Regular cardiac myocyte (primary cell): ENCODE data around the gene OBSL1. TPM values are rescaled to one million over a fixed set of nuclear protein-coding genes. Genes with fewer than 3 reads are reported as not detected.

Experiments
- total RNA-seq: library from RNA; depleted of rRNA; stranded (reverse); fragments of >200 nt; gene quantifications from 2 replicates; pipeline ENCODE4 v1.2.3, GENCODE V29; 2014

The OBSL1 gene
- 26.6 and 45.1 TPM in 2 replicates for total RNA-seq

GRCh38 chr2:219571311-219572236 is at the start of gene OBSL1:
OBSL1 (minus strand) TSS chr2:219571539; CDS start chr2:219571232, 307 bp downstream.

DNA sequence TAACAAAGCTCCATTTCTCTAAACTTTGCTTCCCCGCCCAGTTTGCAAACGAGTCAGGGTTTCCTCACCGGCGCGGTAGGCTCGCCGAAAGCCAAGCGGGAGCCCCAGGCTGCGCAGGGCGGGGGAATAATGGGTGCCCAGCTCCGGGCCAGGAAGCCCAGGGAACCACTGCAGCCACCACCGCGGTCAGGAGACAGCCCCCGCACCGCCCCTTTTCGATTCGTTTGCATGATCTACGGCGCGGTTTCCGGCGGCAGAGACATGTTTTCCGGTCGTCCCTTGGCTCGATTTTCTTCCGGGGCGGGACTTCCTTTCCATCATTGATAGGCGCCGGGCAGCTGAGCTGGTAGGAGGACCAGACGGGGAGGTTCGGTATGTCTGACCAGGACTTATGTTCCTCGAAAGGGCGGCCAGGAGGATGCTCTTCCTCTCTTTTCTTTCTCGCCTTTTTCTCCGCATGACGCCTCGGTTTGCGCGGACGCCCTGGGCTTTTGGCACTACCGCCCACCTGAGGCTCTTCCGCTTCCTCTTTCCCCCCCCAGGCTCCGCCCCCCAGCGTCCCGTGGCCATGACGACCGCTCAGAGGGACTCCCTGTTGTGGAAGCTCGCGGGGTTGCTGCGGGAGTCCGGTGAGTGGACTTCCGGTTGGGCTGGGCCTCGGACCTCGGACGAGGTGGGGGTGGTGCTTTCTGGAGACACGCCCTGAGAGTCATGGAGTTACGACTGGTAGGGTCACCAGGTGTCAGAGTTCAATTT is 26.4 kb upstream of the OBSL1 start, which contains the start of gene STK11IP:
Gene STK11IP (plus strand): TSS at position 306 of the 756 bp plus-strand sequence. CDS start 263 bp downstream, at position 569.

GRCh38 chr2:219572237-219573001 is 1.1 kb upstream of the OBSL1 start, which contains the start of gene INHA:
INHA (plus strand) TSS chr2:219572310; CDS start chr2:219572375, 65 bp downstream.

GRCh38 chr2:219543596-219544358 is 27.6 kb downstream of the OBSL1 start, which contains the start of the genes CHPF and TMEM198:
CHPF (minus strand) TSS chr2:219543809; CDS start chr2:219543538, 271 bp downstream.
TMEM198 (plus strand) TSS chr2:219544028; CDS start chr2:219544728, 700 bp downstream.

GRCh38 chr2:219514196-219514761 is 57.1 kb downstream of the OBSL1 start, which contains the start of gene ASIC4:
ASIC4 (plus strand) TSS chr2:219514482; CDS start chr2:219514725, 243 bp downstream.

Other genes starting within 250 kb of the OBSL1 start
- gene RESP18, start 238.8 kb downstream of the OBSL1 start, total RNA-seq, result not detected in 2 replicates
- gene DNPEP, start 183.6 kb downstream of the OBSL1 start, total RNA-seq, result 50.0 and 61.2 TPM in 2 replicates
- 0.77 and 1.7 TPM in 2 replicates for gene DES, start 153.2 kb downstream of the OBSL1 start, total RNA-seq
- gene SPEG, start 136.7 kb downstream of the OBSL1 start, total RNA-seq, result 7.9 and 13.0 TPM in 2 replicates
- gene GMPPA, start 72.6 kb downstream of the OBSL1 start, total RNA-seq, result 50.2 and 71.5 TPM in 2 replicates
- gene ASIC4, start 57.1 kb downstream of the OBSL1 start, total RNA-seq, result 0.85 TPM in 1 of 2 replicates, not detected in the other
- gene CHPF, start 27.7 kb downstream of the OBSL1 start, total RNA-seq, result 101 and 192 TPM in 2 replicates
- gene TMEM198, start 27.5 kb downstream of the OBSL1 start, total RNA-seq, result 0.96 and 2.0 TPM in 2 replicates
- gene INHA, start 771 bp upstream of the OBSL1 start, total RNA-seq, result 0.56 TPM in 1 of 2 replicates, not detected in the other
- 11.5 and 19.4 TPM in 2 replicates for gene STK11IP, start 26.3 kb upstream of the OBSL1 start, total RNA-seq
- 0.96 and 4.2 TPM in 2 replicates for gene SLC4A3, start 56.1 kb upstream of the OBSL1 start, total RNA-seq